Kidney epithelial cell (primary cell): ENCODE results near the gene SERPINB5. TPM values are rescaled to one million over a fixed set of nuclear protein-coding genes. Genes with fewer than 3 reads are reported as not detected.

Experiments
- DNase-seq: peaks from one replicate; pipeline ENCODE4 v3.0.0-alpha.2; 2010; ENCODE audit warnings: low read depth
- H3K27me3 ChIP-seq: 2 replicates; pipeline ENCODE4 v1.6.0; 2011; ENCODE audit warnings: low read length; ENCODE audit not compliant: control insufficient read depth, insufficient read depth
- H3K36me3 ChIP-seq: 2 replicates; pipeline ENCODE4 v1.5.1; 2011; ENCODE audit warnings: low read length; ENCODE audit not compliant: control insufficient read depth, insufficient read depth
- H3K4me3 ChIP-seq: 2 replicates; pipeline ENCODE4 v1.5.1; 2011; ENCODE audit warnings: low read depth, mild to moderate bottlenecking, control low read depth, low read length
- CTCF ChIP-seq: IDR thresholded peaks from 2 replicates; pipeline ENCODE4 v1.5.1; 2011; ENCODE audit warnings: mild to moderate bottlenecking, moderate library complexity, low read length, control low read depth, inconsistent platforms; ENCODE audit not compliant: insufficient read depth, poor library complexity, severe bottlenecking
- total RNA-seq: library from RNA; depleted of rRNA; stranded (reverse); fragments of >200 nt; gene quantifications from 2 replicates; pipeline ENCODE4 v1.2.3, GENCODE V29; 2015

The SERPINB5 gene
- total RNA-seq, 1 donor from 2014 or later: 2.3 TPM

- no peak for DNase-seq
- Histone ChIP-seq H3K4me3 (no peak overlapping the region), H3K27me3 (no peaks in the 10 kb centered on the region), H3K36me3 (no peaks in the 10 kb centered on the region)
- TF ChIP-seq CTCF: no peak
Observed at GRCh38 chr18:63480476-63480875, 3.7 kb downstream of the SERPINB5 start.

- DNase-seq: no peak
- Histone ChIP-seq H3K27me3 (no peaks in the 10 kb centered on the region), H3K4me3 (no peak overlapping the region), H3K36me3 (no peaks in the 10 kb centered on the region)
- TF ChIP-seq CTCF: no peak
Observed at GRCh38 chr18:63480915-63481314, 4.2 kb downstream of the SERPINB5 start.

GRCh38 chr18:63487676-63488075 lies 10.9 kb downstream of the SERPINB5 start:
- Histone ChIP-seq H3K4me3 (no peak overlapping the region), H3K36me3 (no peaks in the 10 kb centered on the region), H3K27me3 (no peaks in the 10 kb centered on the region)
- no peak for TF ChIP-seq CTCF
- no peak for DNase-seq

GRCh38 chr18:63488160-63488559 lies 11.4 kb downstream of the SERPINB5 start:
- Histone ChIP-seq H3K27me3 (no peaks in the 10 kb centered on the region), H3K4me3 (no peak overlapping the region), H3K36me3 (no peaks in the 10 kb centered on the region)
- TF ChIP-seq CTCF: no peak
- DNase-seq: no peak

GRCh38 chr18:63492851-63493250 lies 16.1 kb downstream of the SERPINB5 start:
- no peak for DNase-seq
- no peak for TF ChIP-seq CTCF
- Histone ChIP-seq H3K27me3 (no peaks in the 10 kb centered on the region), H3K4me3 (no peak overlapping the region), H3K36me3 (no peaks in the 10 kb centered on the region)

- no peak for DNase-seq
- Histone ChIP-seq H3K36me3 (no peaks in the 10 kb centered on the region), H3K27me3 (no peaks in the 10 kb centered on the region), H3K4me3 (no peak overlapping the region)
- no peak for TF ChIP-seq CTCF
Observed at GRCh38 chr18:63495675-63496074, 18.9 kb downstream of the SERPINB5 start.
